Heart right ventricle (tissue), 16 donors: ENCODE results near the gene C1QTNF4. TPM values are rescaled to one million over a fixed set of nuclear protein-coding genes. Genes with fewer than 3 reads are reported as not detected.

Experiments
- ATAC-seq, 8 donors: fragments of 200-7000 bp; cut with Tn5 transposase; one replicate each; pipeline ENCODE4 v1.9.1; 2020; ENCODE audit warnings: mild to moderate bottlenecking in 8 of 8, moderate library complexity in 8 of 8, moderate number of reproducible peaks in 1 of 8
- DNase-seq, 2 donors: peaks; one replicate each; pipeline ENCODE4 v3.0.0-alpha.2; 2020
- H3K27ac ChIP-seq, 10 donors: fragments of 200-600 bp; sonication (generic) in 2 of 10; one replicate each; pipeline versions ENCODE4 v1.5.0 to v1.8.0; 2020 to 2022; ENCODE audit warnings: mild to moderate bottlenecking in 3 of 10
- H3K27me3 ChIP-seq, 7 donors: fragments of 200-600 bp; one replicate each; pipeline ENCODE4 v1.8.0; 2021 to 2022; ENCODE audit warnings: mild to moderate bottlenecking in 2 of 7
- H3K36me3 ChIP-seq, 9 donors: fragments of 200-600 bp; sonication (generic) in 1 of 9; one replicate each; pipeline versions ENCODE4 v1.5.0 to v1.8.0; 2020 to 2022; ENCODE audit warnings: mild to moderate bottlenecking in 2 of 9
- H3K4me1 ChIP-seq, 9 donors: fragments of 200-600 bp; sonication (generic) in 1 of 9; one replicate each; pipeline versions ENCODE4 v1.5.0 to v1.8.0; 2020 to 2022; ENCODE audit warnings: mild to moderate bottlenecking in 4 of 9
- H3K4me3 ChIP-seq, 10 donors: fragments of 200-600 bp; sonication (generic) in 2 of 10; one replicate each; pipeline versions ENCODE4 v1.5.0 to v1.8.0; 2020 to 2022; ENCODE audit warnings: mild to moderate bottlenecking in 7 of 10, moderate library complexity in 2 of 10
- H3K9me3 ChIP-seq, 11 donors: fragments of 200-600 bp in 10 of 11; sonication (generic) in 2 of 11; one replicate each; pipeline versions ENCODE4 v1.5.0 to v1.8.0; 2013 to 2022; ENCODE audit warnings: mild to moderate bottlenecking in 2 of 11, control low read depth in 1 of 11, moderate library complexity in 1 of 11
- CTCF ChIP-seq, 9 donors: fragments of 200-600 bp; sonication (generic) in 2 of 9; IDR thresholded peaks; one replicate each; pipeline versions ENCODE4 v1.5.0 to v1.8.0; 2021 to 2022; ENCODE audit warnings: antibody characterized with exemption in 9 of 9, mild to moderate bottlenecking in 5 of 9, moderate library complexity in 1 of 9
- WGBS, 2 donors: extraction: QIAGEN DNeasy Blood & Tissue Kit; methylation state at CpG; one replicate each; pipeline ENCODE4 v1.1.7; 2013; ENCODE audit warnings: inconsistent platforms in 1 of 2; 5-methylcytosine and 5-hydroxymethylcytosine counted together
- intact Hi-C, 10 donors: fragments of 100-400 bp; cut with DNase I; formaldehyde crosslinking; loops; one replicate each; pipeline versions ENCODE4 v1.11.1 to v1.14.2; 2022
- polyA plus RNA-seq, 2 donors: library from polyadenylated mRNA; stranded (reverse); fragments of 200-250 nt; gene quantifications; one replicate each; pipeline ENCODE4 v1.2.3, GENCODE V29; 2013
- total RNA-seq, 10 donors: library from RNA; stranded (reverse); fragmentation: NEBNext Ultra II Directional in 3 of 10; extraction: Animal tissue kit (Norgen Biotek cat#: 25700) in 3 of 10; gene quantifications; one replicate each; pipeline versions ENCODE4 v1.2.1 to v1.2.4, GENCODE V29; 2021 to 2023
- donor health status: Arrhythmogenic right ventricular cardiomyopathy.
- donor health status: ischemic (EF 13 %, LVEDD 7.1; RV severe dilation, severe dysfunction).
- donor health status: healthy with polysubstance abuse.
- donor health status: DM: no; HTN: yes; CAD: no.
- donor health status: DM: no; HTN: no; CAD: no.
- donor health status: ischemic (EF 25% LVEDD 6.9; RV normal size, moderate dysfunction).
- donor health status: ischemic (EF 25% LVEDD 5.7; RV mildly dilated, moderate dysfunction).
- donor health status: healthy.
- donor health status: DM: yes; HTN: yes; CAD: no.
- donor health status: Ischemic cardiomyopathy.
- donor health status: ischemic (EF 35%, LVEDD 5.7; RV mildly dilated, moderate dysfunction).
- donor health status: nonischemic (EF 11% LVEDD 7.7; RV severe dilation, severe dysfunction).
- donor health status: DM: yes; HTN: yes; CAD: no.
- donor health status: PGD.
- donor health status: ischemic (EF 29% LVEDD 5.4; RV normal size, mild dysfunction).
- donor health status: nonischemic (EF 23%, LVEDD 6.1; RV moderate dilation, normal function).

The C1QTNF4 gene
- total and polyA plus RNA-seq, 12 donors: 0.15 to 1.4 (median 0.42) TPM; not detected in 1

- H3K9me3 ChIP-seq: no peaks in the 10 kb centered on the region
- H3K36me3 ChIP-seq: peaks cover 0 to 69% (median 10%) of the 10 kb centered on the region in 9 donors
- peak overlapping the region in 1 of 10 donors; percentile 37 for H3K27ac ChIP-seq
- intact Hi-C loops: loop anchor here in 4 of 10 donors (5.0 to 10.0 kb wide), 4 partner anchors 123 to 245 kb away; partner anchors contain the start of gene SPI1 (in 2 of the 4)
- H3K4me3 ChIP-seq: no peak overlapping the region
- WGBS, 2 donors: 50 to 53% methylated on average over 3 of the region's 3 CpGs
- peaks cover 0 to 11% (median 0%) of the 10 kb centered on the region in 9 donors for H3K4me1 ChIP-seq
- ATAC-seq (peak in 2 of 8 donors; percentile 7 to 9), DNase-seq (no peak)
- no peak for TF ChIP-seq CTCF (IDR thresholded peaks at IDR 0.05)
- H3K27me3 ChIP-seq: no peaks in the 10 kb centered on the region
Observed at GRCh38 chr11:47617417-47617809, 23.2 kb upstream of the C1QTNF4 start.

DNA sequence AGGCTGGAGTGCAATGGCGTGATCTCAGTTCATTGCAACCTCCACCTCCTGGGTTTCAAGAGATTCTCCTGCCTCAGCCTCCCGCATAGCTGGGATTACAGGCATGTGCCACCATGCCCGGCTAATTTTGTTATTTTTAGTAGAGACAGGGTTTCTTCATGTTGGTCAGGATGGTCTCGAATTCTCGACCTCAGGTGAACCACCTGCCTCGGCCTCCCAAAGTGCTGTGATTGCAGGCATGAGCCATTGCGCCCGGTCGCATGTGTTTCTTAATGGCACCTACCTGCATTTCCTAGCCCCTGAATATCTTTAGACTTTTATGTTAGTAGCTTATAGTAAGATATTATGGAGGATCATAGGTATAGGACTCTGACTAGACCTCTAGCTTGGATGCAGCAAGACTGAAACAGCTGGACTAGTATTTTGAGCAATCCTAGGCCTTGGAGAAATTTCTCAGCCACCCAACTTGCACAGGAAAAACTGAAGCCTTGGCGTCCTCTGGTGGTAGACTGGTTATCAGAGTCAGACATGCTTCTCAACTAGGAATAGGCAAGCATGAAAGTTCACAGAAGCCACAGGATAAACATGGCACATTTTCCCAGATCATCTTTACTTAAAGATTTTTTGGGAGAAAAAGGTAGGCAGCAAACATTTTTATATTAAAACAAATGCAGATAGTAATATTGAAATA is 22.7 kb upstream of the C1QTNF4 start:
- DNase-seq: peak in 1 of 2 donors; percentile 66
- Histone ChIP-seq H3K27ac (peak overlapping the region in 1 of 10 donors; percentile 37), H3K36me3 (peaks cover 0 to 64% (median 5%) of the 10 kb centered on the region in 9 donors), H3K4me1 (peaks cover 0 to 11% (median 0%) of the 10 kb centered on the region in 9 donors), H3K27me3 (no peaks in the 10 kb centered on the region), H3K4me3 (no peak overlapping the region), H3K9me3 (no peaks in the 10 kb centered on the region)
- peak; percentile 59 to 90 (median 82) for ATAC-seq
- intact Hi-C loops: loop anchor here in 4 of 10 donors (5.0 to 10.0 kb wide), 4 partner anchors 122 to 245 kb away; partner anchors contain the start of gene SPI1 (in 2 of the 4)
- TF ChIP-seq CTCF (IDR thresholded peaks at IDR 0.05): peak; percentile 46 to 82 (median 76)
- 85 to 86% methylated on average over 10 of the region's 10 CpGs for WGBS, 2 donors

DNA sequence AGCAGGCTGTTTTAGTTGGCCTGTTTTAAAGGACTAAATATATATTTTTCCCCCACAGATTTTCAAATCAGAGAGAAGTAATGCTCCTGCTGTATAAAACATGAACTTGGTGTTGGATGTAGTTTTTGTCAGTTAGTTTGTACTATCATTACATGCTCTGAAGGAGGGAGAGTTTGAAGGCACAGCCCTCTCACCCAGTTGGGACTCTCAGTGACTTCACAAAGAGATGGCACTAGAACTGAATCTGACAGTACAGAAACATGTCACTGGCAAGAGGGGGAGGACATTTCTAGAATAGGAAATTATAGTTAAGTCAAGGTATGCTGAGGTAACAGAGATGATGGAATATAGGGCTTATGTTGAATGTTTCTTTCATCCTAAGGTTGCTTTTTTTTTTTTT is 21.0 kb upstream of the C1QTNF4 start:
- peaks cover 0 to 57% (median 6%) of the 10 kb centered on the region in 9 donors for H3K36me3 ChIP-seq
- no peaks in the 10 kb centered on the region for H3K27me3 ChIP-seq
- peaks cover 0 to 18% (median 6%) of the 10 kb centered on the region in 9 donors for H3K4me1 ChIP-seq
- no peak overlapping the region for H3K4me3 ChIP-seq
- no peak for ATAC-seq
- H3K9me3 ChIP-seq: no peaks in the 10 kb centered on the region
- intact Hi-C loops: loop anchor here in 4 of 10 donors (5.0 to 10.0 kb wide), 4 partner anchors 120 to 243 kb away; partner anchors contain the start of gene SPI1 (in 2 of the 4)
- no peak for DNase-seq
- TF ChIP-seq CTCF (IDR thresholded peaks at IDR 0.05): no peak
- no peak overlapping the region for H3K27ac ChIP-seq

DNA sequence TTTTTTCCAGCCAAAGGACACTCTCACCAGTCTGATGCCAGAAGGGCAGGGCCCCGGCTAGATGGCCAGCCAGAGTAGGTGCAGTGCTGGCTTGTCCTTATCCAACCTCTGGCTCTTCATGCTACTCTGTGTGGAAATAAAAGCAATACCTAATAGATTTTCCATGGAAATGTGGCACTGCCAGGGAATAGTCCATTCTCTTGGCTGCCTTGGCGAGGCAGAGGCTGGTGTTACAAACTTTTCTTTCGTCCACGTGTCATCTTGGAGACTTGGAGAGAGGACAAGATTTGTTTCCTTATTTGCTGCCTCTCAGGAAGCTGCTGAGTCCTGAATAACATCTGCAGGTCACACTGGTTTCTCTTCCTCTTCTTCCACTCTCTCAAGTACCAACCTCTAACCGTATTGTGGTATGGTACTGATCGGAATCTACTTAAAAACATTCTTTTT is 17.2 kb upstream of the C1QTNF4 start:
- intact Hi-C loops: loop anchor here in 2 of 10 donors (10.0 kb wide), 3 partner anchors 117 to 237 kb away; partner anchors contain the start of gene SPI1 (in 2 of the 2)
- Histone ChIP-seq H3K9me3 (no peaks in the 10 kb centered on the region), H3K36me3 (peaks cover 0 to 27% (median under 1%) of the 10 kb centered on the region in 9 donors), H3K4me3 (no peak overlapping the region), H3K27me3 (no peaks in the 10 kb centered on the region), H3K27ac (peak overlapping the region in 1 of 10 donors; percentile 12), H3K4me1 (peaks cover 5 to 38% (median 25%) of the 10 kb centered on the region in 9 donors)
- peak in 5 of 8 donors; percentile 26 to 59 (median 48) for ATAC-seq
- WGBS, 2 donors: 52 to 65% methylated on average over 6 of the region's 6 CpGs
- no peak for DNase-seq
- TF ChIP-seq CTCF (IDR thresholded peaks at IDR 0.05): no peak
